CD4-positive, alpha-beta T cell treated with Interleukin-2 at 100 ng/mL for 4 hours (primary cell): ENCODE measurements around the gene PIGT.
A peak's percentile ranks its signal among the peaks of the same experiment; 100 is the strongest.

Source experiments
- DNase-seq: peaks from one replicate; pipeline ENCODE4 v3.0.0-alpha.2; 2020; ENCODE audit warnings: low spot score

The PIGT gene

GRCh38 chr20:45415822-45416637 is at the start of gene PIGT:
PIGT (plus strand) TSS chr20:45416141; CDS start chr20:45416157, 16 bp downstream.
- peak; percentile 88 for DNase-seq

GRCh38 chr20:45366192-45366591 is 49.7 kb upstream of the PIGT start:
- DNase-seq: no peak

DNA sequence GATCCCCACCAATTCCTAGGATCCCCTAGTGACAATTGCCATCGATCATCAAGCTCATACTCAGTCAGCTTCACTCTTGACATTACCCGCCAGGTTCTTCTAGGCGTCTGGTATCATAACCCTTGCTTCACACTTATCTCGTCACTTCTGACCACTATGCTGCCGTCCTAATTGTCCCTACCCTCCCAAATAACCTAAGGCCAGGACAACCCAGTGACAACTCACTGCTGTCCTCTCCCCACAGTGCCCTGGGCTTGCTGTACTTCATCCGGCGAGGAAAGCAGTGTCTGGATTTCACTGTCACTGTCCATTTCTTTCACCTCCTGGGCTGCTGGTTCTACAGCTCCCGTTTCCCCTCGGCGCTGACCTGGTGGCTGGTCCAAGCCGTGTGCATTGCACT is 49.3 kb upstream of the PIGT start:
- DNase-seq: no peak

DNA sequence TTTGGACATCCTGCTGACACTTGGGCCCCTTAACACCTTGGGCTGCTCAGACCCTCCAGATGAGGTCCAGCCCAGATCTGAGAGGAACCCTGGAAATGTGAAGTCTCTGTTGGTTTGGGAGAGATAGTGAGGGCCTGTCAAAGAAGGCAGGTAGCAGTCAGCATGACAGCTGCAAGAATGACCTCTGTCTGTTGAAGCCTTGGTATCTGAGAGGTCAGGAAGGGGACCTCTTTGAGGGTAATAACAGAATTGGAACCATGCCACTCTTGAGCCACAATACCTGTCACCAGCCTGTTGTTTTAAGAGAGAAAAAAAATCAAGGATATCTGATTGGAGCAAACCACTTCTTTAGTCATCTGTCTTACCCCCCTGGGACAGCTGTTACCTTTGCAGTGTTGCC is 48.8 kb upstream of the PIGT start:
- no peak for DNase-seq

- peak; percentile 49 for DNase-seq
These were observed 47.5 kb upstream of the PIGT start for GRCh38 chr20:45368221-45368980.

DNA sequence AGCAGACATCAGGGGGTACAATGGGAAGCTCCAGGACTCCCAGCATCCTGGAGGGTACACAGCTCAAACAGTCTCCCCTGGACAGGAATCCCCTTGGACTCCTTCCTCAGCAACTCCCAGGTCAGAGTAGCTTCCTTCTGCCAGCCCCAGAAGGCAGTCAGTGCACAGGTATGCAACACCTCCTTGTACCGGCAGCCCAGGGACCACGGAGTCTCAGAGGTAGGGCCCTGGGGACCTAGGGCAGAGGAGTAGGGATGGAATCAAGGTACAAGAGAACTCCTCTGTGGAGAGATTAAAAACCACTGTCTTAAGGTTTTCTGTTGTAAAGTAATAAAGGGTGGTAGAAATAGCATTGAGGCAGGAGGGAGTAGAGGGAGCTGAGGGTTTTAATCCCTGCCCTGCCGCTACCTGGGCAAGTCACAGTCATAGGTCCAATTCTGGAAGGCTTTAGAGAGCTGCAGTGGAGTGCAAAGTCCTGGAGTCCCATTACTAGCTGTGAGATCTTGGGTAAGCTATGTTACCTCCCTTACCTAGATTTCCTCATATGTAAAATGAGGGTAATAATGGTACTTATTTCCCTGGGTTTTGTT is 45.3 kb upstream of the PIGT start:
- DNase-seq: no peak

GRCh38 chr20:45372241-45372640 is 43.7 kb upstream of the PIGT start:
- DNase-seq: no peak

- DNase-seq: no peak
These were observed 43.1 kb upstream of the PIGT start for GRCh38 chr20:45372646-45373352.

DNA sequence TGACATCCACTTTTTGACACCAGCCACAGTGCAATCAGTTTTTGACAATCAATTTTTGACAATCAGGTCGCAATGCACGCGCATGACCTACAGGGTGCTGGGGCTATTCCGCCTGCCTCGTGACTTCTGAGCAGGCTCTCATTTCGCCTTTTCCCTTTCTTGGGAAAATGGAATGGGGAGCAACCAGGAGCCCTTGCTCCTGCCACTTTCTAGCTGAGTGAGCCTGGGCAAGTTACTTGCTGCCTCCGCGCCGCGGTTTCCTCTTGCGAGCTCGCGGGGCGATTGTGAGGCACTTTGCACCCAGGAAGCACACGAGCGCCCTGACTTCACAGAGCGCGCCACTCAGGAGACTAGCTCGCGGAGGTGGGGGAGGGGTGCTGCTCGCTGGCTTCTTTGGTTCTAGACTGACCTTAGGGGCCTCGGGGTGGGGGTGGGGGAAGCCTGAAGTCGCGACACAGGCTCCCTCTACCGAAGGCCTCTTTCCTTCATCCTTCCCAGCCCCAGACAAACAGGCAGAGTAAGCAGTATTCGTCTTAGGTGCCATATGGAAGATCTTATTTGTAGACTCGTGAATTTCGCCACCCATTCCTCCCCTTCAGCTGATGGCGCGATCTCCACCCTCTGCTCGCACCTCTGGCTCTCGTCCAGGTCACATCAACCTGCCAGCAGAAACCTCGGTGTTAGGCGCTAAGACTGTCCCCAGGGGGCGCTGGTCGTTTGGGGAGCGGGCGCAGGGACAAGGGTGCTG is 42.4 kb upstream of the PIGT start:
- DNase-seq: peak; percentile 91

GRCh38 chr20:45374101-45374467 is 41.9 kb upstream of the PIGT start:
- no peak for DNase-seq

- DNase-seq: no peak
These were observed 41.0 kb upstream of the PIGT start for GRCh38 chr20:45374966-45375365.

GRCh38 chr20:45377269-45377668 is 38.7 kb upstream of the PIGT start:
- no peak for DNase-seq

DNA sequence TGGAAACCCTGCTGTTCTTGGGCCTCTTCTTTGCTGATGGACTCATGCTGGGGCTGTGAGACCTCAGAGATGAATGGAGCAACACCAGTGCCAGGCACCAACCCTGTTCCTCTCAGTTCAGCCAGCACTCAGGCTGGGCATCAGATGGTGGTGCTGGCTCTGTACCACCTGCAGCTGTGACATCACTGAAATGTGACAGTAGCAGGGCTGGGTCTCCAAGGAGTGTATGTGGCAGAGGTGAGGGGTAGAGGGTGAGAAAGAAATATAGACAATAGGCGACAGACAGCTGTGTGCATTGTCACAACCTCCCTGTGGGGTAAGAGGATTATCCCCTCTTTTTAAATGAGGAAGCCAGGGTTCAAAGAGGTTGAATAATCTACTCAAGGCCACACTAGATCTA is 37.8 kb upstream of the PIGT start, which contains the start of gene TP53TG5:
Gene TP53TG5, minus strand, starts transcription at position 135 of the 400 bp plus-strand sequence. Its CDS starts 89 bp downstream, at position 46.
- no peak for DNase-seq

- no peak for DNase-seq
These were observed 28.7 kb upstream of the PIGT start for GRCh38 chr20:45387274-45387673.

GRCh38 chr20:45390931-45391330 is 25.0 kb upstream of the PIGT start:
- no peak for DNase-seq

- DNase-seq: no peak
These were observed 24.4 kb upstream of the PIGT start for GRCh38 chr20:45391559-45391958.

DNA sequence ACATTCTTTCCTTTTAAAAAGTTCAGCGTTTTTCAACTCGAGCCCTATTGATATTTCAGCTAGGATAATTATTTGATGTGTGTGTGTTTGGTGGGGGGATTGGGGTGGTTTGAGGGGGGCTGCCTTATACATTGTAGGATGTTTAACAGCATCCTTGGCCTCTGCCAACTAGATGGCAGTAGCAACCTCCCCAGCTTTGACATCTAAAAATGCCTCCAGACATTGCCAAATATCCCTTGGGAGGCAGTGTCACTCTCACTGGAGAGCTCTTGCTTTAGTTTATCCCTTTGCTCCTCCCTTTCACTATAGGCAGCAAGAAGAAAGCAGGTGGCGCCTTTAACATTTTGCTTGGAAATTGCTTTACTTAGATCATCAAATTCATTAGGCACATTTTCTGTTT is 23.2 kb upstream of the PIGT start:
- DNase-seq: no peak

DNA sequence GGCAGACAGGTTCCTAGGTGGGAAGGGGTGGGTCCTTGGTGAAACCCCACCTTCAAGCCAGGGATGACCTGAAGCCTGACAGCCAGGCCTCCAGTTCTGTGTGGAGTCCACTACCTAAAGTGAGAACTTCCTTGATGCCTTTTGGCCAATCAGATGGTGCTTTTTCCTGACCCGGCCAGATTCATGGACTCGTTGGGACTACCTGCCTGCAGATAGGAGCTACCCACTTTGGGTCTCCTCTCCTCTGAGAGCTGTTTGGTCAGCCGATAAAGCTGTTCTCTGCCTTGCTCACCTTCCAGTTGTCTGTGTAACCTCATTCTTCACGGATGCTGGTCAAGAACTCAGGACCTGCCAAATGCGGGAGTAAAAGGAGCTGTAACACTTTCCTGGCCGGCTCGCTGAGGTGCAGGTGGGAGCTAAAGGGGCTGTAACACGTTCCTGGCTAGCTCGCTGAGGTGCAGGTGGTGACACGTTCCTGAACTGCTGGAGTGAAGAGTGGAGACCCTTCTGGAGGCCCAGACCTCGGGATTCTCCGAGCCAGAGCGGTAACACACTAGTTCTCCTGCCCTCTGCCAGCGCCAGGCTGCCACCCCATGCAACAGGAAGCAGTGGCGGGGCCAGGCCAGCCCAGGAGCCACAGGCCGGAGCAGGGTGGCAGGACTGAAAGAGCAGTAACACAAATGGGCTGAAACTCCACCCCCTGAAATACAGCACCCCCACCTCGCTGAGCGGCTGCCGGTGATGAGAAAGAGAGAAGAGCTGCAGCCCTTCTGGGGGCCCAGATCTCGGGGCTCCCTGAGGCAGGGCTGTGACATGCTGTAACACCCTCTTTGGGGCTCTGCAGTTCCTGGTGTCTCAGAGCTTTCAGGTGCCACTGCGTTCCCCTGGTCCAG is 21.5 kb upstream of the PIGT start:
- no peak for DNase-seq

DNA sequence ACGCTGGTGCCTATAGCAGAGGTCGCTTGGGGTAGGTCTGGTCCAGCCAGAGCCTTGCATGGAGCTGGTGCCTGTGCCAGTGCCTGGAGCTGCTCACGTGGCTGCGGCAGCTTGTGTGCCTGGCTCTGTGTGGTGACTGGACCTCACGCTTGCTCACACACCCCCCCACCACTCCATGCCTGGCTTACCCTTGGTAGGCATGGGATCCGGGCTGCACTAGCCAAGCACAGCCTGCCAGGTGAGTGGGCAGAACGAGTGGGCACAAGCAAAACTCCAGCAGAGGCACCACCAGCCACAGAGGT is 20.9 kb upstream of the PIGT start:
- DNase-seq: no peak

DNA sequence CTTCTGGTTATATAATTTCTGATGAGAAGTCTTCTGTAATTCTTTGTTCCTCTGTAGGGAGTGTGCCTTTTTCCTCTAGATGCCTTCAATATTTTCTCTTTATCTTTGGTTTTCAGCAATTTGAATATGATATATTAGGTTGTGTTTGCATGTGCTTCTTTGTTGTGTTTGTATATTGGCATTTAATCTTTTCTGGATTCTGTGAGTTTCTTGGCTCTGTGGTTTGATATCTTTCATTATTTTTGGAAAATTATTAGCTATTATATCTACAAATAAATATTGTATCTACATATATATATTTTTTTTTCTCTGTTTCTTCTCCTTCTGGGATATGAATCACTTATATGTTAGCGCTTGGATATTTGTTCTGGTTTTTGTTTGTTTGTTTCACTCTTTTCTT is 16.9 kb upstream of the PIGT start:
- no peak for DNase-seq
